Astrocyte (in vitro differentiated cells and primary cell): ENCODE data around the gene DIP2C.

Experiments
- CTCF ChIP-seq: IDR thresholded peaks from 2 replicates; pipeline ENCODE4 v1.5.1; 2011; ENCODE audit warnings: low read depth, mild to moderate bottlenecking, inconsistent platforms, low read length, moderate library complexity; ENCODE audit not compliant: insufficient read depth
- EZH2 ChIP-seq: IDR thresholded peaks from 2 replicates; pipeline ENCODE4 v1.6.1; 2012; ENCODE audit warnings: mild to moderate bottlenecking, low read length, inconsistent platforms; ENCODE audit not compliant: insufficient read depth

DNA sequence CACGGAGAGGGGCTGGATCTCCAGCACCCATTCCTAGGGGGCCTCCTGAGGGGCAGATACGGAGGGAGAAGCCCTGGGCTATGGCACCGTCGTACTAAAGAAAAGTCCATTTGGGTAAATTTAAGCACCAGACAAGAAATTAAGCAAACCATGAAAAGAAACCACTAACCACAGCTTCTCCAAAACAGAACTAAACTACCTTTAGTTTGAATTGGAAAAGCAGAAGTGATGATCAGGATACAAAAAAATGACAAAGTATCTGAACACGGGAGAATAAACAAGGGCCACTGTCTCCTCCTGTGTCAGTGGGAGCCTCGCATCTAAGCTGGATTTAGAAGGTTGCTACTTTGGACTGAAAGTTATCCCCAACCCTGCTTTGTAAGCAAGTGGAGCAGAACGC, 69.1 kb downstream of the DIP2C start:
- TF ChIP-seq CTCF (no peak), EZH2 (no peak)
